ENCODE measurements around the gene SUDS3. TPM values are rescaled to one million over a fixed set of nuclear protein-coding genes. Genes with fewer than 3 reads are reported as not detected.

SUDS3 gene
- polyA plus RNA-seq, 1 donor from 2014 or later = 67.9 TPM

- H3K9me3 ChIP-seq (ENCODE audit: low read length) = no peaks in the 10 kb centered on the region
- no peaks in the 10 kb centered on the region for H3K36me3 ChIP-seq (ENCODE audit: insufficient read depth, low read length)
- TF ChIP-seq TAF1 (IDR thresholded peaks at IDR 0.05; ENCODE audit: low read depth) (no peak), MXI1 (conservative IDR thresholded peaks at IDR 0.05; ENCODE audit: poor library complexity, severe bottlenecking) (no peak), EP300 (conservative IDR thresholded peaks at IDR 0.05; ENCODE audit: poor library complexity, severe bottlenecking) (no peak), POLR2AphosphoS5 (IDR thresholded peaks at IDR 0.05) (no peak), SMC3 (conservative IDR thresholded peaks at IDR 0.05; ENCODE audit: poor library complexity) (no peak), RAD21 (conservative IDR thresholded peaks at IDR 0.05) (no peak), EZH2 (IDR thresholded peaks at IDR 0.05; ENCODE audit: borderline replicate concordance, insufficient read depth, low read length, poor library complexity, severe bottlenecking) (no peak)
- TF ChIP-seq, protein P1, sequence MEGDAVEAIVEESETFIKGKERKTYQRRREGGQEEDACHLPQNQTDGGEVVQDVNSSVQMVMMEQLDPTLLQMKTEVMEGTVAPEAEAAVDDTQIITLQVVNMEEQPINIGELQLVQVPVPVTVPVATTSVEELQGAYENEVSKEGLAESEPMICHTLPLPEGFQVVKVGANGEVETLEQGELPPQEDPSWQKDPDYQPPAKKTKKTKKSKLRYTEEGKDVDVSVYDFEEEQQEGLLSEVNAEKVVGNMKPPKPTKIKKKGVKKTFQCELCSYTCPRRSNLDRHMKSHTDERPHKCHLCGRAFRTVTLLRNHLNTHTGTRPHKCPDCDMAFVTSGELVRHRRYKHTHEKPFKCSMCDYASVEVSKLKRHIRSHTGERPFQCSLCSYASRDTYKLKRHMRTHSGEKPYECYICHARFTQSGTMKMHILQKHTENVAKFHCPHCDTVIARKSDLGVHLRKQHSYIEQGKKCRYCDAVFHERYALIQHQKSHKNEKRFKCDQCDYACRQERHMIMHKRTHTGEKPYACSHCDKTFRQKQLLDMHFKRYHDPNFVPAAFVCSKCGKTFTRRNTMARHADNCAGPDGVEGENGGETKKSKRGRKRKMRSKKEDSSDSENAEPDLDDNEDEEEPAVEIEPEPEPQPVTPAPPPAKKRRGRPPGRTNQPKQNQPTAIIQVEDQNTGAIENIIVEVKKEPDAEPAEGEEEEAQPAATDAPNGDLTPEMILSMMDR (IDR thresholded peaks at IDR 0.05; ENCODE audit: poor library complexity, severe bottlenecking) = no peak
- TF ChIP-seq, protein P2, sequence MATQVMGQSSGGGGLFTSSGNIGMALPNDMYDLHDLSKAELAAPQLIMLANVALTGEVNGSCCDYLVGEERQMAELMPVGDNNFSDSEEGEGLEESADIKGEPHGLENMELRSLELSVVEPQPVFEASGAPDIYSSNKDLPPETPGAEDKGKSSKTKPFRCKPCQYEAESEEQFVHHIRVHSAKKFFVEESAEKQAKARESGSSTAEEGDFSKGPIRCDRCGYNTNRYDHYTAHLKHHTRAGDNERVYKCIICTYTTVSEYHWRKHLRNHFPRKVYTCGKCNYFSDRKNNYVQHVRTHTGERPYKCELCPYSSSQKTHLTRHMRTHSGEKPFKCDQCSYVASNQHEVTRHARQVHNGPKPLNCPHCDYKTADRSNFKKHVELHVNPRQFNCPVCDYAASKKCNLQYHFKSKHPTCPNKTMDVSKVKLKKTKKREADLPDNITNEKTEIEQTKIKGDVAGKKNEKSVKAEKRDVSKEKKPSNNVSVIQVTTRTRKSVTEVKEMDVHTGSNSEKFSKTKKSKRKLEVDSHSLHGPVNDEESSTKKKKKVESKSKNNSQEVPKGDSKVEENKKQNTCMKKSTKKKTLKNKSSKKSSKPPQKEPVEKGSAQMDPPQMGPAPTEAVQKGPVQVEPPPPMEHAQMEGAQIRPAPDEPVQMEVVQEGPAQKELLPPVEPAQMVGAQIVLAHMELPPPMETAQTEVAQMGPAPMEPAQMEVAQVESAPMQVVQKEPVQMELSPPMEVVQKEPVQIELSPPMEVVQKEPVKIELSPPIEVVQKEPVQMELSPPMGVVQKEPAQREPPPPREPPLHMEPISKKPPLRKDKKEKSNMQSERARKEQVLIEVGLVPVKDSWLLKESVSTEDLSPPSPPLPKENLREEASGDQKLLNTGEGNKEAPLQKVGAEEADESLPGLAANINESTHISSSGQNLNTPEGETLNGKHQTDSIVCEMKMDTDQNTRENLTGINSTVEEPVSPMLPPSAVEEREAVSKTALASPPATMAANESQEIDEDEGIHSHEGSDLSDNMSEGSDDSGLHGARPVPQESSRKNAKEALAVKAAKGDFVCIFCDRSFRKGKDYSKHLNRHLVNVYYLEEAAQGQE (IDR thresholded peaks at IDR 0.05; ENCODE audit: borderline replicate concordance) = no peak
- no peak overlapping the region for H2AFZ ChIP-seq (ENCODE audit: low read depth, low read length)
- H3K9ac ChIP-seq (ENCODE audit: low read length) = no peak overlapping the region
- H3K4me2 ChIP-seq (ENCODE audit: low read length) = no peak overlapping the region
- H3K27me3 ChIP-seq (ENCODE audit: insufficient read depth, low read depth, low read length) = no peaks in the 10 kb centered on the region
- H3F3A ChIP-seq (ENCODE audit: insufficient read depth, low read length, poor library complexity, severe bottlenecking) = no peaks in the 10 kb centered on the region
- H3K79me2 ChIP-seq (replicated peaks; ENCODE audit: insufficient read depth, low read length) = no peaks in the 10 kb centered on the region
- H3K27ac ChIP-seq (ENCODE audit: low read length) = no peak overlapping the region
- no peaks in the 10 kb centered on the region for H4K20me1 ChIP-seq (ENCODE audit: insufficient read depth)
- no peak overlapping the region for H3K4me3 ChIP-seq (ENCODE audit: low read length)
- no peaks in the 10 kb centered on the region for H3K9me2 ChIP-seq (ENCODE audit: insufficient read depth, low read length)
These were observed 15.3 kb upstream of the SUDS3 start for GRCh38 chr12:118361092-118361404.

DNA sequence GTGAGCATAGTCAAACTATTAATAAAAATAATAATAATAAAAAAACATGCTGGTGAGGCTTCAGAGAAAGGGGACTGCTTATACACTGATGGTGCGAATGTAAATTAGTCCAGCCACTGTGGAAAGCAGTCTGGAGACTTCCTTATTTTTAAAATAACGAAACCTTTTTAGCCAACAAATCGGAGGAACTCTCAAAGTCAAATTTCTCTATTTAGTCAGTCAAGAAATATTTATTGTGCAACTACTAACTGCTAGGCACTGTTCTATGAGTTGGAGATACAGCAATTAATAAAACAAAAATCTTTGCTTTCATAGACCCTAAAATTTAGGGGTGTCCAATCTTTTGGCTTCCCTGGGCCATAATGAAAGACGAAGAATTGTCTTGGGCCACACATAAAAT is 14.5 kb upstream of the SUDS3 start:
- TF ChIP-seq EZH2 (IDR thresholded peaks at IDR 0.05; ENCODE audit: borderline replicate concordance, insufficient read depth, low read length, poor library complexity, severe bottlenecking) (no peak), MXI1 (conservative IDR thresholded peaks at IDR 0.05; ENCODE audit: poor library complexity, severe bottlenecking) (no peak), POLR2AphosphoS5 (IDR thresholded peaks at IDR 0.05) (no peak), EP300 (conservative IDR thresholded peaks at IDR 0.05; ENCODE audit: poor library complexity, severe bottlenecking) (no peak), RAD21 (conservative IDR thresholded peaks at IDR 0.05) (no peak), TAF1 (IDR thresholded peaks at IDR 0.05; ENCODE audit: low read depth) (no peak), SMC3 (conservative IDR thresholded peaks at IDR 0.05; ENCODE audit: poor library complexity) (no peak)
- TF ChIP-seq, protein P1 (IDR thresholded peaks at IDR 0.05; ENCODE audit: poor library complexity, severe bottlenecking) = no peak
- TF ChIP-seq, protein P2 (IDR thresholded peaks at IDR 0.05; ENCODE audit: borderline replicate concordance) = no peak
- H2AFZ ChIP-seq (ENCODE audit: low read depth, low read length) = no peak overlapping the region
- no peaks in the 10 kb centered on the region for H3K9me2 ChIP-seq (ENCODE audit: insufficient read depth, low read length)
- H4K20me1 ChIP-seq (ENCODE audit: insufficient read depth) = no peaks in the 10 kb centered on the region
- H3K36me3 ChIP-seq (ENCODE audit: insufficient read depth, low read length) = no peaks in the 10 kb centered on the region
- no peaks in the 10 kb centered on the region for H3K79me2 ChIP-seq (replicated peaks; ENCODE audit: insufficient read depth, low read length)
- no peak overlapping the region for H3K9ac ChIP-seq (ENCODE audit: low read length)
- H3K27me3 ChIP-seq (ENCODE audit: insufficient read depth, low read depth, low read length) = no peaks in the 10 kb centered on the region
- no peaks in the 10 kb centered on the region for H3F3A ChIP-seq (ENCODE audit: insufficient read depth, low read length, poor library complexity, severe bottlenecking)
- no peak overlapping the region for H3K4me2 ChIP-seq (ENCODE audit: low read length)
- H3K27ac ChIP-seq (ENCODE audit: low read length) = no peak overlapping the region
- no peaks in the 10 kb centered on the region for H3K9me3 ChIP-seq (ENCODE audit: low read length)
- H3K4me3 ChIP-seq (ENCODE audit: low read length) = no peak overlapping the region

All from neural cell (in vitro differentiated cells).